Liver (tissue), 9 donors: Measurements from ENCODE around the gene PAXIP1. TPM values are rescaled to one million over a fixed set of nuclear protein-coding genes. Genes with fewer than 3 reads are reported as not detected.

Experiments used
- DNase-seq: peaks from one replicate; pipeline ENCODE4 v3.0.0-alpha.2; 2017; ENCODE audit warnings: low spot score
- H3K27ac ChIP-seq, 2 donors: one replicate each; pipeline ENCODE4 v1.7.0; 2013; ENCODE audit warnings: inconsistent platforms in 2 of 2, low read length in 2 of 2, control low read depth in 1 of 2, low read depth in 1 of 2, mild to moderate bottlenecking in 1 of 2
- H3K27me3 ChIP-seq, 4 donors: one replicate each; pipeline versions ENCODE4 v1.6.1 to v1.7.0; 2013; ENCODE audit warnings: low read length in 3 of 4, inconsistent platforms in 1 of 4, mild to moderate bottlenecking in 1 of 4, moderate library complexity in 1 of 4; ENCODE audit not compliant: control insufficient read depth in 4 of 4, insufficient read depth in 4 of 4
- H3K36me3 ChIP-seq, 4 donors: one replicate each; pipeline versions ENCODE4 v1.6.1 to v1.7.0; 2013; ENCODE audit warnings: low read length in 3 of 4, mild to moderate bottlenecking in 3 of 4, low read depth in 1 of 4, moderate library complexity in 1 of 4; ENCODE audit not compliant: control insufficient read depth in 4 of 4, insufficient read depth in 3 of 4
- H3K4me1 ChIP-seq, 4 donors: one replicate each; pipeline versions ENCODE4 v1.6.1 to v1.7.0; 2013; ENCODE audit warnings: low read length in 3 of 4, mild to moderate bottlenecking in 3 of 4, moderate library complexity in 1 of 4; ENCODE audit not compliant: control insufficient read depth in 4 of 4, insufficient read depth in 4 of 4
- H3K4me3 ChIP-seq, 3 donors: one replicate each; pipeline versions ENCODE4 v1.6.1 to v1.7.0; 2013; ENCODE audit warnings: low read length in 3 of 3, control low read depth in 1 of 3, low read depth in 1 of 3, mild to moderate bottlenecking in 1 of 3
- H3K9ac ChIP-seq, 2 donors: one replicate each; pipeline ENCODE4 v1.7.0; 2013; ENCODE audit warnings: low read length in 2 of 2, mild to moderate bottlenecking in 2 of 2, moderate library complexity in 2 of 2, control low read depth in 1 of 2, low read depth in 1 of 2
- H3K9me3 ChIP-seq, 4 donors: one replicate each; pipeline versions ENCODE4 v1.6.1 to v1.7.0; 2013; ENCODE audit warnings: low read length in 3 of 4; ENCODE audit not compliant: control insufficient read depth in 4 of 4
- ATF3 ChIP-seq: IDR thresholded peaks from 2 replicates; pipeline ENCODE4 v1.6.1; 2016; ENCODE audit warnings: antibody characterized with exemption
- EGR1 ChIP-seq, 2 donors: IDR thresholded peaks; 2 replicates each; pipeline ENCODE4 v1.6.1; 2016 to 2018; ENCODE audit warnings: antibody characterized with exemption in 2 of 2, low read depth in 2 of 2
- FOXA1 ChIP-seq: IDR thresholded peaks from 2 replicates; pipeline ENCODE4 v1.6.1; 2016; ENCODE audit warnings: antibody characterized with exemption
- FOXA2 ChIP-seq: IDR thresholded peaks from 2 replicates; pipeline ENCODE4 v1.6.1; 2016; ENCODE audit warnings: antibody characterized with exemption
- GABPA ChIP-seq, 2 donors: IDR thresholded peaks in 1 of 2; conservative IDR thresholded peaks in 1 of 2; 2 replicates each; pipeline ENCODE4 v1.6.1; 2016; ENCODE audit warnings: antibody characterized with exemption in 2 of 2, mild to moderate bottlenecking in 1 of 2, moderate library complexity in 1 of 2
- HNF4A ChIP-seq, 2 donors: conservative IDR thresholded peaks; 2 replicates each; pipeline ENCODE4 v1.6.1; 2016; ENCODE audit warnings: antibody characterized with exemption in 2 of 2, mild to moderate bottlenecking in 2 of 2
- RAD21 ChIP-seq, 2 donors: IDR thresholded peaks; 2 replicates each; pipeline ENCODE4 v1.6.1; 2016; ENCODE audit warnings: antibody characterized with exemption in 2 of 2, mild to moderate bottlenecking in 2 of 2
- REST ChIP-seq: IDR thresholded peaks from 2 replicates; pipeline ENCODE4 v1.6.1; 2016; ENCODE audit warnings: antibody characterized with exemption, mild to moderate bottlenecking
- SP1 ChIP-seq: IDR thresholded peaks from 2 replicates; pipeline ENCODE4 v1.6.1; 2018; ENCODE audit warnings: antibody characterized with exemption, mild to moderate bottlenecking
- YY1 ChIP-seq: IDR thresholded peaks from 2 replicates; pipeline ENCODE4 v1.6.1; 2016; ENCODE audit warnings: antibody characterized with exemption, mild to moderate bottlenecking
- WGBS: extraction: QIAGEN DNeasy Blood & Tissue Kit; methylation state at CpG from one replicate; pipeline ENCODE4 v1.1.7; 2013; 5-methylcytosine and 5-hydroxymethylcytosine counted together
- polyA plus RNA-seq, 2 donors: library from polyadenylated mRNA; stranded (reverse) in 1 of 2; unstranded in 1 of 2; fragments of 200-250 nt in 1 of 2; fragments of >200 nt in 1 of 2; fragmentation: Nextera tagmentation in 1 of 2; extraction: Ambion mirVana in 1 of 2; gene quantifications; one replicate each; pipeline versions ENCODE4 v1.2.1 to v1.2.3, GENCODE V29; 2013 to 2015
- total RNA-seq, 2 donors: library from RNA; depleted of rRNA; stranded (reverse); fragments of >200 nt; gene quantifications; one replicate each; pipeline ENCODE4 v1.2.3, GENCODE V29; 2014
- TF ChIP-seq, protein P1 (sequence below): IDR thresholded peaks from 2 replicates; pipeline ENCODE4 v1.6.1; 2016; ENCODE audit warnings: antibody characterized with exemption
- TF ChIP-seq, protein P2 (sequence below): IDR thresholded peaks from 2 replicates; pipeline ENCODE4 v1.6.1; 2016; ENCODE audit warnings: antibody characterized with exemption
- TF ChIP-seq, protein P3 (sequence below): fragments of 150-350 bp; IDR thresholded peaks from 2 replicates; pipeline ENCODE4 v1.5.1; 2017; ENCODE audit warnings: improper control_type of control experiment, low read depth, low read length; ENCODE audit not compliant: missing input control
- donor health status: healthy.
- donor health status: healthy.
- donor health status: healthy.
- donor health status: healthy.
- donor health status: healthy.

PAXIP1 gene
- total and polyA plus RNA-seq, 4 donors: 2.0 to 10.1 (median 5.8) TPM

- no peaks in the 10 kb centered on the region for H3K27me3 ChIP-seq
- 95% methylated on average over 4 of the region's 4 CpGs for WGBS
- H3K9ac ChIP-seq: no peak overlapping the region
- H3K4me3 ChIP-seq: no peak overlapping the region
- no peak overlapping the region for H3K27ac ChIP-seq
- no peaks in the 10 kb centered on the region for H3K4me1 ChIP-seq
- H3K9me3 ChIP-seq: no peaks in the 10 kb centered on the region
- TF ChIP-seq GABPA (IDR thresholded peaks at IDR 0.05 in 1 of 2, conservative IDR thresholded peaks at IDR 0.05 in 1 of 2): no peak
- no peak for TF ChIP-seq FOXA2
- TF ChIP-seq HNF4A (conservative IDR thresholded peaks at IDR 0.05): no peak
- TF ChIP-seq REST: no peak
- TF ChIP-seq, protein P1, sequence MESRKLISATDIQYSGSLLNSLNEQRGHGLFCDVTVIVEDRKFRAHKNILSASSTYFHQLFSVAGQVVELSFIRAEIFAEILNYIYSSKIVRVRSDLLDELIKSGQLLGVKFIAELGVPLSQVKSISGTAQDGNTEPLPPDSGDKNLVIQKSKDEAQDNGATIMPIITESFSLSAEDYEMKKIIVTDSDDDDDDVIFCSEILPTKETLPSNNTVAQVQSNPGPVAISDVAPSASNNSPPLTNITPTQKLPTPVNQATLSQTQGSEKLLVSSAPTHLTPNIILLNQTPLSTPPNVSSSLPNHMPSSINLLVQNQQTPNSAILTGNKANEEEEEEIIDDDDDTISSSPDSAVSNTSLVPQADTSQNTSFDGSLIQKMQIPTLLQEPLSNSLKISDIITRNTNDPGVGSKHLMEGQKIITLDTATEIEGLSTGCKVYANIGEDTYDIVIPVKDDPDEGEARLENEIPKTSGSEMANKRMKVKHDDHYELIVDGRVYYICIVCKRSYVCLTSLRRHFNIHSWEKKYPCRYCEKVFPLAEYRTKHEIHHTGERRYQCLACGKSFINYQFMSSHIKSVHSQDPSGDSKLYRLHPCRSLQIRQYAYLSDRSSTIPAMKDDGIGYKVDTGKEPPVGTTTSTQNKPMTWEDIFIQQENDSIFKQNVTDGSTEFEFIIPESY: no peak
- no peak for TF ChIP-seq FOXA1
- TF ChIP-seq YY1: no peak
- TF ChIP-seq, protein P2, sequence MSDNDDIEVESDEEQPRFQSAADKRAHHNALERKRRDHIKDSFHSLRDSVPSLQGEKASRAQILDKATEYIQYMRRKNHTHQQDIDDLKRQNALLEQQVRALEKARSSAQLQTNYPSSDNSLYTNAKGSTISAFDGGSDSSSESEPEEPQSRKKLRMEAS: no peak
- no peak for TF ChIP-seq SP1
- TF ChIP-seq EGR1 (IDR thresholded peaks at IDR 0.05; ENCODE audit: low read depth in 2 of 2): no peak
- TF ChIP-seq, protein P3, sequence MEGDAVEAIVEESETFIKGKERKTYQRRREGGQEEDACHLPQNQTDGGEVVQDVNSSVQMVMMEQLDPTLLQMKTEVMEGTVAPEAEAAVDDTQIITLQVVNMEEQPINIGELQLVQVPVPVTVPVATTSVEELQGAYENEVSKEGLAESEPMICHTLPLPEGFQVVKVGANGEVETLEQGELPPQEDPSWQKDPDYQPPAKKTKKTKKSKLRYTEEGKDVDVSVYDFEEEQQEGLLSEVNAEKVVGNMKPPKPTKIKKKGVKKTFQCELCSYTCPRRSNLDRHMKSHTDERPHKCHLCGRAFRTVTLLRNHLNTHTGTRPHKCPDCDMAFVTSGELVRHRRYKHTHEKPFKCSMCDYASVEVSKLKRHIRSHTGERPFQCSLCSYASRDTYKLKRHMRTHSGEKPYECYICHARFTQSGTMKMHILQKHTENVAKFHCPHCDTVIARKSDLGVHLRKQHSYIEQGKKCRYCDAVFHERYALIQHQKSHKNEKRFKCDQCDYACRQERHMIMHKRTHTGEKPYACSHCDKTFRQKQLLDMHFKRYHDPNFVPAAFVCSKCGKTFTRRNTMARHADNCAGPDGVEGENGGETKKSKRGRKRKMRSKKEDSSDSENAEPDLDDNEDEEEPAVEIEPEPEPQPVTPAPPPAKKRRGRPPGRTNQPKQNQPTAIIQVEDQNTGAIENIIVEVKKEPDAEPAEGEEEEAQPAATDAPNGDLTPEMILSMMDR: no peak
- TF ChIP-seq ATF3: no peak
- TF ChIP-seq RAD21 (IDR thresholded peaks at IDR 0.05): no peak
- H3K36me3 ChIP-seq: peaks cover 0 to 1% (median 0%) of the 10 kb centered on the region in 4 donors
- no peak for DNase-seq
These were observed 8.2 kb upstream of the PAXIP1 start for GRCh38 chr7:155011086-155011485.

DNA sequence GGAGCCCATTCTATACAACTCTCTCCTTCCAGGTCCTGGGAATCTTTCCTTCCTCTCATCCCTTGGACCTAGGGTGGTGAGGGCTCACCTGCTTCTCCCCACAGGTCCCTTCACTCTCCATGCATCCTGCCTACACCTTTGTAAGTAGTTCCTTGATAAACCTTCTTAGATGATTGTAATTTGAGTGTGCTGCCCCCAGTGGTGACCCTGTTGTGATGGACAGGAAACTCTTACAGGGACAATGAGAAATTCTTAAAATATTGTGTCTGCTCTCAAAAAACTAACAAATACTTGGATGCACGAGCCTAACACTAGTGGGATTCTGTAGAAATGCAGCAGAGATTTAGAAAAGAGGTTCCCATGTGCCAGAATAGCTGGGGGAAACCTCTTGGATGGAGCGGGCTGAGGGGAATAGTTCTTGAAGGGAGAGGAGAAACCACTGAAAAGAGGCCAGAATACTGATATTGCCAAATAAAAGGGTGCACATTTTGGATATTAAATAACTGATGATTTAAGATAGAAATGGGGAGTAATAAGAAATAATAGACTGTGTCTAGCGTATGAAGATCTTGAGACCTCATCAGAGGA lies 6.7 kb upstream of the PAXIP1 start:
- 77% methylated on average over 3 of the region's 3 CpGs for WGBS
- no peaks in the 10 kb centered on the region for H3K9me3 ChIP-seq
- H3K36me3 ChIP-seq: peaks cover 0 to 1% (median 0%) of the 10 kb centered on the region in 4 donors
- no peaks in the 10 kb centered on the region for H3K27me3 ChIP-seq
- no peak for DNase-seq
- H3K27ac ChIP-seq: no peak overlapping the region
- TF ChIP-seq YY1 (no peak), SP1 (no peak)
- TF ChIP-seq, protein P3: peak; percentile 36
- H3K4me3 ChIP-seq: no peak overlapping the region
- H3K9ac ChIP-seq: no peak overlapping the region
- peaks cover 0 to under 1% (median 0%) of the 10 kb centered on the region in 4 donors for H3K4me1 ChIP-seq
